Lower lobe of right lung (tissue), 2 donors: Measurements from ENCODE around the gene SLC5A9. TPM values are rescaled to one million over a fixed set of nuclear protein-coding genes. Genes with fewer than 3 reads are reported as not detected.
A peak's percentile ranks its signal among the peaks of the same experiment; 100 is the strongest.

Source experiments
- ATAC-seq, 2 donors: fragments of 200-7000 bp; cut with Tn5 transposase; one replicate each; pipeline ENCODE4 v1.9.1; 2020 to 2022; ENCODE audit warnings: mild to moderate bottlenecking in 2 of 2, moderate library complexity in 2 of 2
- DNase-seq: peaks from one replicate; pipeline ENCODE4 v3.0.0-alpha.2; 2020
- H3K27ac ChIP-seq: fragments of 200-600 bp; one replicate; pipeline ENCODE4 v1.8.0; 2022
- H3K27me3 ChIP-seq: fragments of 200-600 bp; one replicate; pipeline ENCODE4 v1.8.0; 2022; ENCODE audit warnings: low read depth
- H3K36me3 ChIP-seq: fragments of 200-600 bp; one replicate; pipeline ENCODE4 v1.8.0; 2022; ENCODE audit warnings: mild to moderate bottlenecking
- H3K4me1 ChIP-seq: fragments of 200-600 bp; one replicate; pipeline ENCODE4 v1.8.0; 2022
- H3K4me3 ChIP-seq: fragments of 200-600 bp; one replicate; pipeline ENCODE4 v1.8.0; 2022; ENCODE audit warnings: mild to moderate bottlenecking
- H3K9me3 ChIP-seq: fragments of 200-600 bp; one replicate; pipeline ENCODE4 v1.8.0; 2022
- intact Hi-C: fragments of 100-400 bp; cut with DNase I; formaldehyde crosslinking; loops from one replicate; pipeline ENCODE4 v1.11.0; 2022
- total RNA-seq: library from RNA; stranded (reverse); fragmentation: NEBNext Ultra II Directional; extraction: Animal tissue kit (Norgen Biotek cat#: 25700); gene quantifications from one replicate; pipeline ENCODE4 v1.2.1, GENCODE V29; 2021
- TF ChIP-seq, protein P1 (sequence below): fragments of 200-600 bp; IDR thresholded peaks from one replicate; pipeline ENCODE4 v1.8.0; 2022; ENCODE audit warnings: antibody characterized with exemption, mild to moderate bottlenecking
- donor health status: DM: no; HTN: yes; CAD: no; lungs with severe emphysema.

The SLC5A9 gene
- total RNA-seq, 1 donor from 2014 or later, result 8.2 TPM

GRCh38 chr1:48186306-48186839 is 36.1 kb upstream of the SLC5A9 start:
- ATAC-seq, result no peak
- Histone ChIP-seq H3K9me3 (no peaks in the 10 kb centered on the region), H3K4me1 (no peaks in the 10 kb centered on the region), H3K27ac (no peak overlapping the region), H3K27me3 (peaks cover 3% of the 10 kb centered on the region), H3K4me3 (no peak overlapping the region), H3K36me3 (no peaks in the 10 kb centered on the region)
- DNase-seq, result no peak
- intact Hi-C loops, result no loop called here
- TF ChIP-seq, protein P1, sequence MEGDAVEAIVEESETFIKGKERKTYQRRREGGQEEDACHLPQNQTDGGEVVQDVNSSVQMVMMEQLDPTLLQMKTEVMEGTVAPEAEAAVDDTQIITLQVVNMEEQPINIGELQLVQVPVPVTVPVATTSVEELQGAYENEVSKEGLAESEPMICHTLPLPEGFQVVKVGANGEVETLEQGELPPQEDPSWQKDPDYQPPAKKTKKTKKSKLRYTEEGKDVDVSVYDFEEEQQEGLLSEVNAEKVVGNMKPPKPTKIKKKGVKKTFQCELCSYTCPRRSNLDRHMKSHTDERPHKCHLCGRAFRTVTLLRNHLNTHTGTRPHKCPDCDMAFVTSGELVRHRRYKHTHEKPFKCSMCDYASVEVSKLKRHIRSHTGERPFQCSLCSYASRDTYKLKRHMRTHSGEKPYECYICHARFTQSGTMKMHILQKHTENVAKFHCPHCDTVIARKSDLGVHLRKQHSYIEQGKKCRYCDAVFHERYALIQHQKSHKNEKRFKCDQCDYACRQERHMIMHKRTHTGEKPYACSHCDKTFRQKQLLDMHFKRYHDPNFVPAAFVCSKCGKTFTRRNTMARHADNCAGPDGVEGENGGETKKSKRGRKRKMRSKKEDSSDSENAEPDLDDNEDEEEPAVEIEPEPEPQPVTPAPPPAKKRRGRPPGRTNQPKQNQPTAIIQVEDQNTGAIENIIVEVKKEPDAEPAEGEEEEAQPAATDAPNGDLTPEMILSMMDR, result no peak

DNA sequence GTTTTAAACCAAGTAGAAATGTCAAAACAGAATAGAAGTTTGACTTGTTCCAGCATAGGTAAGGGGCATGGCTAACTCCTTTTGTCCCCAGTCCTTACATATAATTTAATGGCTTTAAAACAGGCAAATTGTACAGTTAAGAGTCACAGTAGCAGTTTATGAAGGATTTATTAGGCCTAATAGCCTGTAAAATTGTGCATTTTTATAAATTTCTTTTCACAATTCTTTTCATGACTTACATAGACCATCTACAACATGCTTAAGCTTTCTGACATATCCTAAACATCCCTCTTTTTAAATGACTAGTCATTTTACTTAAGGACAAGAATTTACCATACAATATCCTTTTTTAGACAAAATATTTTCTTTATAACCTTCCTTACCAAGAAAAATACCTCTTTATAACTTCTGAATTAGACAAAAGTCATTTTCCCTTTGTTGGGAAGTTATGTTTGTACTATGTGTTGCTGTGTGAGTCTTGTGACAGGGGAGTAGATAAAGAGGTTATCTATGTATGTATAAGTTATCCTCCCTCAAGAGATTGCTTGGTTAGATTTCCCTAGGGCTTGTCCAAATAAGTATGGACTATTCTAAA is 34.5 kb upstream of the SLC5A9 start:
- no peaks in the 10 kb centered on the region for H3K9me3 ChIP-seq
- no peak for DNase-seq
- TF ChIP-seq, protein P1, result no peak
- no peak for ATAC-seq
- H3K4me3 ChIP-seq, result no peak overlapping the region
- peaks cover 3% of the 10 kb centered on the region for H3K27me3 ChIP-seq
- no peaks in the 10 kb centered on the region for H3K4me1 ChIP-seq
- intact Hi-C loops, result no loop called here
- H3K36me3 ChIP-seq, result no peaks in the 10 kb centered on the region
- H3K27ac ChIP-seq, result no peak overlapping the region

DNA sequence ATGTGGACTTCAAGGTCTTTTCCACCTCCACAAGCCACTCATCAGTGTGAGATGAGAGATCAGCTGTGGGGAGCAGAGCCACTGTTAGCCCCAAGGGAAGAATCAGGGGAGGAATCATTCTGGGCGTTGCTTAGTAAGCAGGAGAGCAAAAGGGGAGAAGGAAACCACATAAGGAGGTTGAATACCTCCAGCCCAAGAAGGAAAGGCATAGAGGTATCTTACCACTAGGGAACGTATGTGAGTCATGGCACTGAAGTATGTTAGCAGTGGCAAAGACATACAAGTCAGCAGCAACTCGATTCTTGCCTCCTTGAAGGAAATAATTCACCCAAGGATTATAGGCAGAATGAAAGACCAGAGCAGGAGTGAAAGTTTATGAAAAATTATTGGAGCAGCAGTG is 31.6 kb upstream of the SLC5A9 start:
- intact Hi-C loops, result no loop called here
- no peaks in the 10 kb centered on the region for H3K9me3 ChIP-seq
- no peaks in the 10 kb centered on the region for H3K4me1 ChIP-seq
- DNase-seq (no peak), ATAC-seq (no peak)
- TF ChIP-seq, protein P1, result no peak
- H3K36me3 ChIP-seq, result no peaks in the 10 kb centered on the region
- peaks cover 3% of the 10 kb centered on the region for H3K27me3 ChIP-seq
- H3K27ac ChIP-seq, result no peak overlapping the region
- no peak overlapping the region for H3K4me3 ChIP-seq

DNA sequence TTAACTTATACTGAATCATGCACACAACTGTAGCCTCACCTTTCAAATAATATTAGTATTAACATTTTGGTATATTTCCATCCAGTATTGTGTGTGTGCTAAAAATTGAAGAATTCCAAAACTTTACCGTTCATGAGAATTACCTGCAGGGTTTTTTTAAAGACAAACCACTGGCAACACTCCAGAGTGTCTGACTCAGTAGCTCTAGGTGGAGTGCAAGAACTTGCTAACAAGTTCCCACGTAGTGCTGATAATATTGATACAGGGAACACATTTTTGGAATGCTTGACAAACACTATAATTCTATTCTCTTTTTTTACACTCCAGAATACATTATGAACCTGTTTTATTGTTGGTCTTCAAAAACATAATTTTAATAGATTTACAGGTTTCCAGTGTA is 27.7 kb upstream of the SLC5A9 start:
- peaks cover 3% of the 10 kb centered on the region for H3K27me3 ChIP-seq
- DNase-seq (no peak), ATAC-seq (no peak)
- H3K27ac ChIP-seq, result no peak overlapping the region
- no peaks in the 10 kb centered on the region for H3K4me1 ChIP-seq
- no peaks in the 10 kb centered on the region for H3K9me3 ChIP-seq
- TF ChIP-seq, protein P1, result no peak
- no peaks in the 10 kb centered on the region for H3K36me3 ChIP-seq
- no peak overlapping the region for H3K4me3 ChIP-seq
- intact Hi-C loops, result no loop called here

DNA sequence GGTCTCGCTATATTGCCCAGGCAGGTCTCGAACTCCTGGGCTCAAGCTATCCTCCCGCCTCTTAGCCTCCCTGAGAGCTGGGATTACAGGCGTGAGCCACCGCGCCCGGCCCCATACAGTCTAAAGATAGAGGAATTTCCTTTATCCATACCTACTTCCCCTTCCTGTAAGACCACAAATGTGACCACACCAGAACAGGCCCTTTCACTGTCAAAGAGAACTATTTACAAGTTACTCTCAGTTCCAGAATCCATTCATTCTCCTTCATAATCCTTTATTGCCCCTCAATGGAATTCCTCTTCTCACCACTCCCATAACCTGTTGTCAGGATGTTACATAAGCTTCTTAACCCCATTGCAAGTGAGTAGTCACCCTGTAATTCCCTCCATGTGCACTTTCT is 26.3 kb upstream of the SLC5A9 start:
- no peaks in the 10 kb centered on the region for H3K4me1 ChIP-seq
- TF ChIP-seq, protein P1, result no peak
- intact Hi-C loops, result no loop called here
- peak in 1 of 2 donors; percentile 42 for ATAC-seq
- no peaks in the 10 kb centered on the region for H3K36me3 ChIP-seq
- H3K27ac ChIP-seq, result no peak overlapping the region
- no peaks in the 10 kb centered on the region for H3K27me3 ChIP-seq
- H3K4me3 ChIP-seq, result no peak overlapping the region
- DNase-seq, result no peak
- H3K9me3 ChIP-seq, result no peaks in the 10 kb centered on the region
